ENCODE measurements around the gene VWA3B.

Gene VWA3B

DNA sequence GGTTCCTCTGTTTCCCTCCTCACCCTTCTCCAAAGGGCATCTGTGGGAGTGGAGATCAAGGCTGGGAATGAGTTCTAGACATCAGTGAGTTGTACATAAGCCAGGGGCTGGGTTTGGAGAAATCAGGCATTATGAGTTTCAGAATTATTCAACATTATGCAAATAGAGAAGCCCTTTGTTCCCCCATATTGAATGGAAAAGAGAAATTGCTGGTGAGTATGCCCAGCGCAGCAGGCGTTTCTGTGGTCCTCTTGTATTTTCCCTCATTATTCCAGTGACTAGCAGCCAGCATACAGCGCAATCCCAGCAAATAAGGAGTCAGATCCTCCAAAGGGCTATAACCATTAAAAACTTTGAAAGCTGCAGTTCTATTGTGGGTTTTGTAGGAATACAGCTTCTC, 94.4 kb downstream of the VWA3B start:
- no peak for DNase-seq

- DNase-seq = no peak
Observed at GRCh38 chr2:98185801-98186200, 98.8 kb downstream of the VWA3B start.

DNA sequence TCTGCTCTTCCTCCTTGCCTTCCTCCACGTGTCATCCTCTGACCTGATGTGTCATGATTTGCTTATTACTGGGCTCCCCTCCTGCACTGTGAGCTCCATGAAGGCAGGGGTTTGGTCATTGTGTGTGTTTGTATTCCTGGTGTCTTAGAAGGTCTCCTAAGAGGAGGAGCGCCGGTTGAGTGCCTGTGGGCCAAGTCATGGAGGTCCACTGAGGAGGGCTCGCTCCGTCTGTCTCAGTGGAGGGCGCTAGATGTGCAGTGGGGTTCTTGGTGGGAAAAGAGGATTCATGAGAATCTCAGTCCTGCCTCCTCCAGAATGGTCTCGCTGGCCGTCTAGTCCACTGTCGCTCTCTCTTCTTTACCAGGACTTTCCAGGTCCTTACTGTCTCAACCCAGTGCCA, 100.2 kb downstream of the VWA3B start:
- no peak for DNase-seq

GRCh38 chr2:98188351-98189046, 101.5 kb downstream of the VWA3B start:
- DNase-seq = no peak

DNA sequence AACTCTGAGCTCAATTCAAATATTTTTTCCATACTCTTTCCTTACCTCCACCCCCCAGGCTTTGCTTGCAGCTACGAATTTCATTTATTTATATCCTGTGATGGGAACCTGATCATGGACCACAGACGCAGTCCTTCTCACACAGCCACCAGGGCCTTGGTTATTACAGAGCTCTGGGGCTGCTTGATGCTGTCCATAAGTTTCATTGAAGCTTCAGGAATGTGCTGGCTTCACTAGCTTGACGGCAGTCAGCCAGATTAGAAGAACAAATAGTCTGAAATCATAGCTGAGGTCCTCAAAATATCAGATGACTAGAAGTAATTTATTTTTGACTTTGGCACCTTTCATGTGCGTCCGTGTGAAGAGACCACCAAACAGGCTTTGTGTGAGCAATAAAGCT, 104.9 kb downstream of the VWA3B start:
- no peak for DNase-seq

DNA sequence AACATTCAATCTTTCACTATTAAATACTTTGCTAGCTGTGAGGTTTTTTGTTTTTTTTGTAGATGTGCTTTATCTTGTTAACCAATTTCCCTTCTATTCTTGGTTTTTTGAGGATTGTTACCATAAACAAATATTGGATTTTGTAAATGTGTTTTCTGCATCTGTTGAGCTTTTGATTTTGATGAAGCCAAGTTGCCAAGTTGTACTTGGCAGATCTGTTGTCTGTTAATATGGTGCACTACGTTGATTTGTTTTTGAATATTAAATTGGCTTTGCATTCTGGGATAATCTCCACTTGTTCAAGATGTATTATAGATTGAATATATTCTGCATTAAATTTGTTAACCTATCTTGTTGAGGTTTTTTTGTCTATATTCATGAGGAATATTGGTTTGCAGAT, 114.6 kb downstream of the VWA3B start:
- no peak for DNase-seq

DNA sequence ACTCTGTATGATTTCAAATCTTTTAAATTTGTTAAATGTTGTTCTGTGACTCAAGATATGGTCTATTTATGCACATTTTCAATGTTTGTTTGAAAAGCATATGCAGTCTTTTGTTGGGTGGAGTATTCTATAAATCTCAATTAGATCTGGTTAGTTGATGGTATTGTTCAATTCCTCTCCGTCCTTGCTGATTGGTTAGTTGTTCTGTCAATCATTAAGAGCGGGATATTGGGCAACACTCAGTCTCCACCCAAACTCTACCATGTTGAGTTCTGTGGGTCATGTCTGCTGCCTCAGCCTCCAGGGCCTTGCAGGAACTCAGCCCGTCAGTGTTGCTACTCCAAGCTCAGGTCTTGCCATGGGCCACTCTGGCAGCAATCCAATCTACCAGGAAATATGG, 118.9 kb downstream of the VWA3B start:
- no peak for DNase-seq

DNA sequence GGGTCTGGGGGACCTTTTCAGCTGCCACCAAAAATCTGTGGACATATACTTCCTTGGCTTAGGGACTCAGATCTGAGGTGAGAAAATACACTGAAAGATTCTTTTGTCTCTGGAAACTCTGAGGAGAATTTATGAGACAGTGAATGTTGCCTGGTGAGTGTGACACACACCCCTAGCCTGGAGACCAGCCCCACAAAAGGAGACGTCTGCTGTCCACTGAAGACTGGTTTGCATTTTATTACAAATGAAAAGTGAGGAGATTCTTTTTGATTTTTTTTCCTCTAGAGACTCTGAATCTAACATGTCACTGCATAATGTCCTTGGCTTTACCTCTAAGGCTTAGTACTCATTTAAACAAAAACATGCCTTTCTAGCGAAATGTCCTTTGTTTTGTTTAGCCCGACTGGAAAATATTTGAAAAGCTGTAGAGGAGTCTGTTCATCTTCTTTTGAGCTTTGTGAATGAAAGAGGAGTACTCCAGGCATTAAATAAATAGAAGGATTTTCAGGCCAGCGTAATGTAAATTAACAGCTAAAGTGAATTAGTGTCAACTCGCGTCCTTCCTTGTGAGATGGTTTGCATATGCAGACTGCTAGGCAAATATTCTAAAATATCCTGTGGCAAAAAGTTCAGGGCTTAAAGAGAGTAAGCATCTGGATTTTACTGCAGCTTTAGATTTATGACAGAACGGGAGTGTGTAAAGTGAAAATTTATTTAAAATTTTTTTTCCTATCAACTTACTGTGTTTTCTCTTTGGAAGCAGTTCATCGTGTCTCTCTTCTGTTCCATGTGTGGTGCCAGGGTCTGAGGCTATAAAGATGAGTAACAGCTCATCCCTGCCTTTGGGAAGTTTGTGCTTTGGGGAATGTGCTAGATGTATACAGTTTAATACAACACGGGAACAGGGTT, 125.4 kb downstream of the VWA3B start:
- DNase-seq = no peak

DNA sequence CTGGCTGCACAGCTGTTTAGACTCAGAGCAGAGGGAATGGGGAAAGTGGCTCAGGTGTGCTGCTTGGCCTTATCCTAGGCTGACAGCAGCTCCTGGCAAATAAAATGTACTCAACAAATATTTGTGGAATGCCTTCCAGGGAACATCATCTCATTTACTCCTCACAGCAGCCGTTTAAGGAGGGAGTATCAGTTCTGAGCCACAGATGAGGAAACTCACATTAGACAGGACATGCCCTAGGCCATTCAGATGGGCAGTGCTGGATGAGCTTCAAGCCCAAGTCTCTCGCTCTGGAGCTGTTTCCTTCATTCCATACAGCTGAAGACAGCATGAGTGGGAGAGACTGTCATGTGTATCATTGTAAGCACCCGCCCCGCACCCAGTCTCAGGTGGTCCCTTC, 129.6 kb downstream of the VWA3B start:
- DNase-seq = no peak

DNA sequence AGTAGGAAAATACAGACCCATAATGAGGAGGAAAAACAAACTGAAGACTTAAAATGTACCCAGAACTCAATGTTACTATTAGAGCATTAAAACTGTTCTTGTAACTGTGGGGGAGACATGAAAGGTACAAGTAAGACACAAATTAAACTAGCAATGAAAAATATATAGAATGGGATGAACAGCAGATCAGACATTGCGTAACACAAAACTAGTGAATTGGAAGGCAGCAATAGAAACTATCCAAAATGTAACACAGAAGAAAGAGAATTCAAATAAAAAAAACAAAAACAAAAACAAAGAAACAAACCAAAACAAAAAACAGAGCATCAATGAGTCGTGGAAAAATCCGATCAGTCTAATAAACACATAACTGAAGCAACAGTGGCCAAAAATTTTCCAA, 132.2 kb downstream of the VWA3B start:
- DNase-seq = no peak

DNA sequence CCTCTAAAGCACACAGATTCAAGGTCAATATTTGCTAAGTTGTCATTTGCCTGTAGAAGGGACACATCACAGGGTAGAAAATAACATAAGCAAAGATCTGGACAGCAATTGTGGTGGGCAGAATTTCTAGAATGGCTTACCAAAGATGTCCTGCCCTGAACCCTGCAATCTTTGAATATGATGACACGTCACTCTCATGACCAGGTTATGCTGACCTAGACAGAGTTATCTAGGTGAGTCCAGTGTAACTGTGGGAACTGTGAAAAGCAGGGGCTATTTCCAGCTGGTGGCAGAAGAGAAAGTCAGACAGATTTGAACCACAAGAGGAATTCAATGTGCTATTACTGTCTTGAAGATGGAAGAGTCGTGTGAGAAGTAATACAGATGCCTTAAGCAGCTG, 147.0 kb downstream of the VWA3B start:
- no peak for DNase-seq

DNA sequence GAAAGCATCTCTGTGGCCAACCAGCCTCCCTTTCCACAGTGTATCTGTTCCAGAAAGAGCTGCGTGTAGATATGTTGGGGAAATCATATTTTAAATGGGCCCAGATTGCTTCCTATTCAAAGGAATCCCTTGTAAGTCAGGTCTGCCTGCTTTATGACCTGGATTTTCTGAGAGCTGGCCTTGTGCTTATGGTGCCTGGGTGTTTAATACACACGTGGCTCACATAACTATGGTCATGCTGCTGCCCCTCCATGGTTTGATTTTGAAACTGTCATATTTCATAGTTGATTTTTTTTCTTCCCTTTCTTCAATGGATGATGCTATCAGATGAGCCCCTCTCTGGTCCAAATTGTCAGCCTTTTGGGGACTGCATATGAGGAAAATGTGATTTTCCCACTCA, 147.8 kb downstream of the VWA3B start:
- no peak for DNase-seq

DNA sequence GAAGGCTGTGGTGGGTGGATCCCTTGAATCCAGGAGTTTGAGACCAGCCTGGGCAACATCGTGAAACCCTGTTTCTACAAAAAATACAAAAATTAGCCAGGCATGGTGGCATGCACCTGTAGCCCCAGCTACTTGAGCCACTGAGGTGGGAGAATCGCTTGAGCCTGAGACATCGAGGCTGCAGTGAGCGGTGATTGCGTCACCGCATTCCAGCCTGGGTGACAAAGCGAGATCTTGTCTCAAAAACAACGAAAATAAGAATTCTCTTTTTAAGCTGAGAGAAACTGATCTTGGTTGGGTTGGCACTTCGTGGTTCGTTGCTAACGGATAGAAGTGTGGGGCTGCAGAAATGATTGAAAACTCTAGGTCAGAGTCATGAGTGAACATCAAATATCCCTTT, 150.0 kb downstream of the VWA3B start:
- no peak for DNase-seq

DNA sequence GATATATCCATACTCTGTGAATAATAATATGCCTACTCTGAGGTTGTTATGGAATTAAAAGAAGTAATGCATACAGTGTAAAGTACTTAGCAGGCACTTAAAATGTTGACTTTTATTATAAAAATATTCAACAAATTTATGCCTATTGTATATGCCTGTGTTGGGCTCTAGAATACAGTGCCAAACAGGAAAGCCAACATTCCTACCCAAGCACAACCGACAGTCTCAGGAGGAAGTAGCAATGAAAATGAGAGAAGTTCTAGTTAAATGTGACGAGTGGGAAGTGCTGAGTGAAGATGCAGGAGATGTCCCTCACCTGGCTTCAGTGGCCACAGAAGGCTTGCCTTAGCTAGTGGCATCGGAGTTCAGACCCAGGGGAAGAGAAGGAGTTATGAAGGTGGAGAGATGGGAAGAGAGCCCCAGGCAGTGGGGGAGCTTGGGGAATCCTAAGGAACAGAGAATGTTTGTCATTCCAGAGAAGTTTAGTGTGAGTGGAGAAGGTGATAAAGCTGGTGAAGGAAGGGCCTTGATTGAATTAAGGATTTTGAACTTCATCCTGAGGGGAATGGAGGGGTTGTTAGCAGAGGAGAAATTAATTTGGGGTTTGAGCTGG, 153.9 kb downstream of the VWA3B start:
- DNase-seq = no peak

DNA sequence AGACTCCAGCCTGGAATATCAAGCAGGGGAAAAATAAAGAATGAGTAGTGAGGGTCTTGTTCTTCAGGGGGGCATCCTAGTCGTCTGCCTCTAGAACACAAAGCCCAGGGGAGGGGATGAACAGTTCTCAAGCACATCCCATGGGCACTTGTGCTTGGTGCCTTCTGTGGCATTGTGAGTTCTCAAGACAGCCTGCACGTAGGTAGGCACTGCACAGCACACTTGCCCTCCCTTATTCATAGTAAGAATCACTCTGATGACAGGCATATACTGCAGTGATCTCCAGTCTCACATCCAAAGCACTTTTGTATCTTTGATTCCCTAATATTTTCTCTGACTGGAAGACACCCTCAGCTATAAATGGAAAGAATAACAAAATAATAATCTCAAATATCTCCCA, 154.6 kb downstream of the VWA3B start:
- no peak for DNase-seq

DNA sequence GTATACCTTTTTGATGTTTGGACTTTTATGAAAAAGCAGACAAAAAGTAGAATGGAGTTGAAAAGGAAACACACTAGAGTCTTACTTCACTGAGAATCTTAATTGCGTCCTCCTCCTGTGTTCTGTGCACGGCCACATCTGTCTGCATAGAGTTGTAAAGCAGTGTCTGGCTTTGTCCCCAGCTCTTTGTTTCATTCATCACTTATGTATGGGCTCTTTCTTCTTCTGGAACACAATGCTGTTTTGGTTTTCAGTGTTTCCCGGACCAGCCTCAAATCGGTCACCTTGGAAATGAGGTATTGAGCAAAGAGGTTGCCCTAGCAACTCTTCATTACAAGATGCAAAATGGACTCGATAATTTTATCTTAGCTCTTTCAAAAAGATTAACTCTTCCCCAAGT, 155.0 kb downstream of the VWA3B start:
- no peak for DNase-seq

DNA sequence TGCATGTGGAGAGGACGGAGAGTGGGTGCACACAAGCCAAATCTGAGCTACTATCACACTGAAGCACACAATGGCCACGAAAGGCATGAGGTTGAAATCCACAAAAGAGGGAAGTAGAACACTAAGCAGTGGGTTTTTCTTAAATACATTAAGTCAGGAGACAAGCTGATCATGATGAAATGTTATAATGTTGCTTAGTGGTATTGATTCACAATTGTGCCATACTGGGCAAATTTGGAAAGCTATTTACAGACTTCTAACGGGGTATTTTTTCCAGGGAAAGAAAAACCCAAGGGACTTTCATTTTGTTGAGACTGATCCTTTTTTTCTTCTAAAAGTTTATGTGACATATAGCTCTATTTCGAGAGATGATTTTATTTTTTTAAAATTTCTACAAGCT, 158.5 kb downstream of the VWA3B start:
- DNase-seq = no peak

- DNase-seq = no peak
Observed at GRCh38 chr2:98247383-98247782, 160.4 kb downstream of the VWA3B start.

GRCh38 chr2:98252038-98252773, 165.2 kb downstream of the VWA3B start:
- no peak for DNase-seq

DNA sequence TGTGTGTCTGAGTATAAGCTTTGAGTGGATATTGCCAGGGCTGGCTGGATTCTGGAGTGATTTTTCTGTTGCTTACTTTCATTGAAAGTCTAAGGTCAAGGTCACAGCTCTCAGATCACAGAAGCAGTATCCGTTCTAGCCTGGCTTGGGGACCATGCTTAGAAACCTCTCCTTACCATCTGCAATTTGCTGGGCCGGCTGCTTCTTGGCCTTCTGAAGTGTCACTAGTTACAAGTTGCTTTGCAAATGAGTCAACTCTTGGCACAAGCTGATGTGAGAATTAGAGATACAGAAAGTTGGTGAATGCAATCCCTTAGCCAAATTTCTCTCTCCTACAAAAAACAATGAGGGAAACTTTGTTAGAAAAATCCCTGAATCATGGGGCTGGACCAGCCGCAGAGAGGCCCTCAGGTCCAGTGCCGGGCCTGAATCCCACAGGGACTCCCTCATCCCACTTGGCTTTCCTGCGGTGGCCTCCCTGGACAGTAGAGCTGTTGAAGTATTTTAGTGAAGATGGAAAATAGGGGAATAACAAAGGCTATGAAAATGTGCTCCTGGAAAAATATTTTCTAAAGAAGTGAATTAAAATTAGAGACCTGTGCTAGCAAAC, 166.6 kb downstream of the VWA3B start:
- DNase-seq = no peak

DNA sequence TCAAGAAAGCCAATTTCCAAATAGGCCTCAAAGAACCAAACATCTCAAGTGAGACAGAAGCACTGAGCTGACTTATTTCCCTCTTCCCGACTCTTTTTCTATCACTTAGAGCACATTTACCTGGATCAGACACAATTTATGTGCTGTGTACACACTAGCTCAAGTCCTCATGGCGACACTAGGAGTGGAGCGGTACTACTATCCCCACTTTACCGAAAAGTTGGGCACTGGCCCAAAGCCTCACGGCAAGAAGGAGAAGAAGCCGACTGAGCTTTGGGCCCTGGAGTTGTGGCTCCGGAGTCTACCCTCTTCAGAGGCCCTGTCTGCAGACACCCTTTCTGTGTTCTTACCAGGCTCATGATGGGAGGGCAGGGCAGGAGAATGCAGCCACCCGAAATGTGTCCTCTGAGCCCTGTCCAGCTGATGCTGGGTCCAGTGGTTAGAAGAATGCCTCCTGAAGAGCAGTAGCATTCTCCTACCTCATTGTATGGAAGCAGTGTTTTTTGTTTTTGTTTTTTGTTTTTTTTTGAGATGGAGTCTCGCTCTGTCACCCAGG, 167.6 kb downstream of the VWA3B start:
- DNase-seq = no peak

GRCh38 chr2:98258906-98259305, 171.9 kb downstream of the VWA3B start:
- DNase-seq = no peak

DNA sequence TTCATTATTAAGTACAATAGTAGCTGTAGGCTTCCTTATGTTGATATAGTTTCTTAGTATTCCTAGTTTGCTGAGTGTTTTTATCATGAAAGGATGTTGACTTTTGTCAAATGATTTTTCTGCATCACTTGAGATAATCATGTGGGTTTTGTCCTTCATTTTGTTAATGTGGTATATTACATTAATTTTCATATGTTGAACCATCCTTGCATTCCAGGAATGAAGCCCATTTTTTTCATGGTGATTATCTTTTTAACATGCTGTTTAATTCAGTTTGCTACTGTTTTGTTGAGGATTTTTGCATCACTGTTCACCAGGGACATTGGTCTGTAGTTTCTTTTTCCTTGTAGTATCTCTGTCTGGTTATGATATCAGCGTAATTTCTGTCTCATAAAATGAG, 176.4 kb downstream of the VWA3B start:
- DNase-seq = no peak

Data from stimulated activated CD4-positive, alpha-beta T cell treated with anti-CD3 and anti-CD28 coated beads, Interleukin-4, amount 100 ng/mL, for 1 hour (primary cell).